Measurements from ENCODE around the gene PTPRN2.

GRCh38 chr7:157545681-157546060, 1042.0 kb downstream of the PTPRN2 start:
- TF ChIP-seq, protein P1, sequence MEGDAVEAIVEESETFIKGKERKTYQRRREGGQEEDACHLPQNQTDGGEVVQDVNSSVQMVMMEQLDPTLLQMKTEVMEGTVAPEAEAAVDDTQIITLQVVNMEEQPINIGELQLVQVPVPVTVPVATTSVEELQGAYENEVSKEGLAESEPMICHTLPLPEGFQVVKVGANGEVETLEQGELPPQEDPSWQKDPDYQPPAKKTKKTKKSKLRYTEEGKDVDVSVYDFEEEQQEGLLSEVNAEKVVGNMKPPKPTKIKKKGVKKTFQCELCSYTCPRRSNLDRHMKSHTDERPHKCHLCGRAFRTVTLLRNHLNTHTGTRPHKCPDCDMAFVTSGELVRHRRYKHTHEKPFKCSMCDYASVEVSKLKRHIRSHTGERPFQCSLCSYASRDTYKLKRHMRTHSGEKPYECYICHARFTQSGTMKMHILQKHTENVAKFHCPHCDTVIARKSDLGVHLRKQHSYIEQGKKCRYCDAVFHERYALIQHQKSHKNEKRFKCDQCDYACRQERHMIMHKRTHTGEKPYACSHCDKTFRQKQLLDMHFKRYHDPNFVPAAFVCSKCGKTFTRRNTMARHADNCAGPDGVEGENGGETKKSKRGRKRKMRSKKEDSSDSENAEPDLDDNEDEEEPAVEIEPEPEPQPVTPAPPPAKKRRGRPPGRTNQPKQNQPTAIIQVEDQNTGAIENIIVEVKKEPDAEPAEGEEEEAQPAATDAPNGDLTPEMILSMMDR (IDR thresholded peaks at IDR 0.05; ENCODE audit: extremely low read depth in 1 of 2, insufficient read depth in 1 of 2, low read depth in 1 of 2, low read length in 2 of 2): no peak
- TF ChIP-seq POLR2A (IDR thresholded peaks at IDR 0.05; ENCODE audit: low read depth, low read length) (no peak), POLR2AphosphoS5 (IDR thresholded peaks at IDR 0.05; ENCODE audit: insufficient read depth, low read depth, low read length) (no peak), EZH2 (IDR thresholded peaks at IDR 0.05; ENCODE audit: borderline replicate concordance, low read depth, low read length, severe bottlenecking) (no peak), GATA2 (IDR thresholded peaks at IDR 0.05; ENCODE audit: insufficient read depth, insufficient read length, low read depth, low read length) (no peak), JUN (IDR thresholded peaks at IDR 0.05; ENCODE audit: borderline replicate concordance, insufficient read depth, insufficient read length, low read depth) (no peak), MYC (IDR thresholded peaks at IDR 0.05; ENCODE audit: low read depth, low read length) (no peak), FOS (IDR thresholded peaks at IDR 0.05; ENCODE audit: borderline replicate concordance, insufficient read depth, low read length) (no peak)
- TF ChIP-seq, protein P2, sequence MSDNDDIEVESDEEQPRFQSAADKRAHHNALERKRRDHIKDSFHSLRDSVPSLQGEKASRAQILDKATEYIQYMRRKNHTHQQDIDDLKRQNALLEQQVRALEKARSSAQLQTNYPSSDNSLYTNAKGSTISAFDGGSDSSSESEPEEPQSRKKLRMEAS (IDR thresholded peaks at IDR 0.05; ENCODE audit: insufficient read depth, insufficient read length): no peak

Measured in endothelial cell of umbilical vein (primary cell).